GM11168 (cell line): Measurements from ENCODE around the gene KIAA0232.
"Not testable (repeated sequence)": the region's sequence is repeated elsewhere in the genome, so short reads cannot be mapped to it uniquely, and the experiment has no call there.

Experiments
- in situ Hi-C: fragments of 300-500 bp; cut with MboI; formaldehyde crosslinking; loops from one replicate; pipeline ENCODE4 v1.12.0; 2022; ENCODE audit warnings: low sequenced_read_pairs; ENCODE audit not compliant: unreplicated experiment

KIAA0232 gene

DNA sequence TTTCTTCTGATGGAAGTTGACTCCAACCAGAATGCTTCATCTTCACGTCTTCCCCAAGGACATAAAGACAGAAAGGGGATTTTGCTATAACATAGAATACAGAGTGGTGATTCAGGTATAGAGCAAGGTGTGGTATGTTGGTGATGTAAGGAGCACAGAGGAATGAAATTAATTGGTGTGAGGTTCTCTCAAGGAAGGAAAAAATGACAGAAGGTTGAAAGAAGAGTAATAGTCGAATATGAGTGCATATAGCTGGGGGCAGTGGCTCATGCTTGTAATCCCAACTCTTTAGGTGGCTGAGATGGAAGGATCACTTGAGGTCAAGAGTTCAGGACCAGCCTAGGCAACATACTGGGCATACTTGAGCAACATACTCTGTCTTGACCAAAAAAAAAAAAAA, 20.1 kb downstream of the KIAA0232 start:
- in situ Hi-C loops: no loop called here

GRCh38 chr4:6803246-6803645, 20.7 kb downstream of the KIAA0232 start:
- in situ Hi-C loops: no loop called here

GRCh38 chr4:6804082-6804752, 21.7 kb downstream of the KIAA0232 start:
- in situ Hi-C loops: no loop called here

DNA sequence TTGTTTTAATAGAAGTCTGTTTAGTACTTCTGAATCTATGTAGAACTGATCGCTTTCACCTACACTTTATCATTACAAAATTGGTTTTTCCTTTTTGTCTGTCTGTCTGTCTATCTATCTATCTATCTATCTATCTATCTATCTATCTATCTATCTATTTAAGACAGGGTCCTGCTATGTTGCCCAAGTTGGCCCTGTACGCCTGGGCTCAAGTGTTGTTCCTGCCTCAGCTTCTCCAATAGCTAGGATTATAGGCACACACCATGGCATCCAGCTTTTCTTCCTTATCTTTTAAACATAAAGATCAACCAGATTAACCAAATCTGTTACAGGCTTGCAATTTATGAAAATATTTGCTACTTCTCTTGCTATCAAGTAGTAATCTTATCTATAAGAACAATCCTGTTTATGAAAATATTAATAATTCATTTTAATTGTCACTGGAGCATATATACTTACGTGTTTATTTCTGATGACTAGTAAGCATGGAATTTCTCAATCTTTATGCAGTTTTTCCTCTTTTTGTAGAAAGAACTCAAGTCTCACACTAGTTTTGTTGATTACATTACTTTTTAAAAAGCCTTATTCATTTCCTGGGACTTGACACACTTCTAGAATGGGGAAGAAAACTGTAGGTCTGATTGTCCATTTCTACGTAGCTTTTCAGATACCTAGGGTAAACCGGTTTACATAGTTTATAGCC, 24.5 kb downstream of the KIAA0232 start:
- in situ Hi-C loops: no loop called here

GRCh38 chr4:6808259-6808658, 25.7 kb downstream of the KIAA0232 start:
- in situ Hi-C loops: no loop called here

DNA sequence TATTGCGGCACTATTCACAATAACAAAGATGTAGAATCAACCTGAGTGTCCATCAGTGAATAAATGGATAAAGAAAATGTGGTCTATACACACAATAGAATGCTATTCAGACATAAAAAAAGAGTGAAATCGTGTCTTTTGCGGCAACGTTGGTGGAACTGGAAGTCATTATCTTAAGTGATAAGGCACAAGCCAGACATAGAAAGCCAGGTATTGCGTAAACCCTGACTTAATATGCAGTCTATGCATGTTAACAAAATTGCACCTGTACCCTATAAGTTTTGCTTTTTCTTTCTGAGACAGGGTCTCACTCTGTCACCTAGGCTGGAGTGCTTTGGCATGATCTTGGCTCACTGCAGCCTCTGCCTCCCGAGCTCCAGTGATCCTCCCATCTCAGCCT, 28.6 kb downstream of the KIAA0232 start:
- in situ Hi-C loops: no loop called here

GRCh38 chr4:6812766-6813165, 30.2 kb downstream of the KIAA0232 start:
- in situ Hi-C loops: no loop called here

- in situ Hi-C loops: no loop called here
Measured at GRCh38 chr4:6813725-6814124, 31.2 kb downstream of the KIAA0232 start.

- in situ Hi-C loops: no loop called here
Measured at GRCh38 chr4:6815029-6815836, 32.7 kb downstream of the KIAA0232 start.

- in situ Hi-C loops: no loop called here
Measured at GRCh38 chr4:6819295-6819694, 36.8 kb downstream of the KIAA0232 start.

- in situ Hi-C loops: no loop called here
Measured at GRCh38 chr4:6820695-6821094, 38.2 kb downstream of the KIAA0232 start.

DNA sequence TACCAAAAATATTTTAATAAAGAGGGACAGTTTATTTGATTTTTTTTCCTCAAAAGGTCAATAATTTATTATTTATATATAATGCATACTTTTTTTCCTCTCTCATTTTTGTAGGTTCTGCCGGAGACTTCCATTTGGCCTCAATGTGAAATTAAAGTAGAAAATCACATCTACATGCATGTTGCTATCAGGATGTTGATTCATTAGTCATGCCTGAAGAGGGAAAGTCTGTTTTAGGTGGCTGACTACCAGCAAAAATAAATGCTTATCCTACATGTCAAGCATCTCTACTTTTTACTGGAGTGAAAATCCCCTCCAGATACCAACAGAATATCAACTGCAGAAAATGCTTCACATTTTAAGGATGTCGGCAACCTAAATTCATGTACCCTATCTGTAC, 41.5 kb downstream of the KIAA0232 start:
- in situ Hi-C loops: no loop called here

DNA sequence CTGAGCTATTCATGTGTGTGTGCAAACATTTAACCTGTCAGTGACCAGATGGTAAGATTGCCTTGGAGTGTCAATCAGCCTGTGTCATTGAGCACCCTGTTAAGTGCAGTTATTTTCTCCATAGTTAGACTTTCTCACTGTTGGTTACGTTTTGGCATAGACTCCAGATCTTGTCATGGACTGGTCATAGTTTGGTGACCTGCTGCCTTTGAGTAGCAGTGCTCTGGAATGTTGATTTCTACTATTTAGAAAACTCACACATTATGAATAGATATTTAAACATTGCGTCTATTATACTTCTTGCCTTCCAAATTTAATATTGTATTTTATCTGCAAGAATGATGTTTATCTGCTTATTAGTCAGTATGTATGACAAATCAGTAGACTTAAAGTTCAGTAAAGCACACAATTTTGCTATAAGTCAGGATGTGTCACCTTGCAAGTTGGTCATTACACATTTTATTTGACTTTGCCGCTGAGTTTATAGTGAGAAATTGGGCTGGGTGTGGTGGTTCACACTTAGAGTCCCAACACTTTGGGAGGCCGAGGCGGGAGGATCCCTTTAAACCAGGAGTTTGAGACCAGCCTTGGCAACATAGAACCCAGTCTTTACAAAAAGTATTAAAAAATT, 42.4 kb downstream of the KIAA0232 start:
- in situ Hi-C loops: no loop called here

GRCh38 chr4:6825403-6825802, 42.9 kb downstream of the KIAA0232 start:
- in situ Hi-C loops: no loop called here

GRCh38 chr4:6826781-6827508, 44.4 kb downstream of the KIAA0232 start:
- in situ Hi-C loops: no loop called here

DNA sequence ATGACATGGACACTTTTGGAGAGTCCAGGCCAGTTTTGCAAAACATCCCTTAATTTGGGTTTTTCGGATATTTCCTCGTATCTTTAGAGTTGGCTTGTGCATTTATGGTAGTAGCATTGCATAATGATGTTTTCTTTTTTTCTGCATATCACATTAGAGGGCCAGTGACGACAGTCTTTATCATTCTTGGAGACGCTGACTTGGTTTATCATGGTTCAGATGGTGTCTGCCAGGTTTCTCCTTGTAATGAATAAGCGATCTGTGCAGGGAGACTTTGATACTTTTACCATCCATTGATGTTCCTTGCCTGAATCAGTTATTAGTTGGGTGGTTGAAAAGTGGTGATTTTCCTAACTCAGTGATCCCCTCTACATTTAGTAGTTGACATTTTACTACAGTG, 46.6 kb downstream of the KIAA0232 start:
- in situ Hi-C loops: no loop called here

- in situ Hi-C loops: no loop called here
Measured at GRCh38 chr4:6834867-6835266, 52.3 kb downstream of the KIAA0232 start.

GRCh38 chr4:6835616-6836015, 53.1 kb downstream of the KIAA0232 start:
- in situ Hi-C loops: not testable (repeated sequence)

GRCh38 chr4:6837106-6837505, 54.6 kb downstream of the KIAA0232 start:
- in situ Hi-C loops: not testable (repeated sequence)

DNA sequence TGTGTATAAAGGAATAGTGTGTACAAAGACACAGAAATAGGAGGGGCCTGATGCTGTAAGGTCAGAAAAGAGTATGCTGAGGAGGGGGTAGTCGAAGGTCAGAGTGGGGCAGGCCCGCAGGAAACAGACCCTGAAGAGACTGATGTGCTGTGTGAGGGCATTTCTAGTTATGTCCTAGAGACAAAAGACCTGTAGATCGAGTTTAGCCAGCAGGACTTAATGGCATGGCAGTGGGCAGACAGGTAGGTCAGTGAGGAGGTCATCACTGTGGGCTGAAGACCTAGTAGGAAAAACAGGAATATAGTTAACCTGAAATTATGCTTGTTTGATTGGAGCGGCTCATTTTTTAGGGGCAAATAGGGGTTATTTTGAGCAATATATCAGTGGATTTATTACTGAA, 57.1 kb downstream of the KIAA0232 start:
- in situ Hi-C loops: no loop called here
